GM12878 (cell line): ENCODE results near the gene SMC3. TPM values are rescaled to one million over a fixed set of nuclear protein-coding genes. Genes with fewer than 3 reads are reported as not detected.

Experiments
- ATAC-seq: fragments of 200-7000 bp; cut with Tn5 transposase; 3 replicates; pipeline ENCODE4 v1.9.1; 2020; ENCODE audit warnings: mild to moderate bottlenecking, moderate library complexity
- BruUV-seq: library from RNA; stranded (reverse); fragments of 400-500 nt; replicated peaks from 2 replicates; lab custom pipeline; 2021; lab: Mats Ljungman, UMichigan
- CTCF ChIA-PET: fragments of 300-600 bp; sonication (Branson Sonifier 250); formaldehyde crosslinking; extraction: SDS; loops from one replicate; lab custom pipeline; 2021; ENCODE audit warnings: inconsistent platforms; lab: Yijun Ruan, JAX
- POLR2A ChIA-PET: fragments of 350-600 bp; formaldehyde crosslinking; extraction: SDS; loops from one replicate; lab custom pipeline; 2021; ENCODE audit warnings: inconsistent platforms; lab: Charles Lee
- RAD21 ChIA-PET: fragments of 300-600 bp; sonication (Branson Sonifier 250); formaldehyde crosslinking; loops from one replicate; lab custom pipeline; 2023; ENCODE audit warnings: antibody characterized with exemption; ENCODE audit not compliant: unreplicated experiment; lab: Charles Lee
- SMC1A ChIA-PET: fragments of 300-600 bp; sonication (Branson Sonifier 250); formaldehyde crosslinking; loops from one replicate; lab custom pipeline; 2023; ENCODE audit not compliant: unreplicated experiment, uncharacterized antibody; lab: Charles Lee
- DNase-seq: peaks from one replicate; pipeline ENCODE4 v3.0.0-alpha.2; 2011; ENCODE audit warnings: low read depth, low spot score
- FAIRE-seq: peaks from 3 replicates; lab custom pipeline; 2011; peaks lifted over from hg19 to GRCh38; lab: Jason Lieb, UNC
- H2AFZ ChIP-seq: 2 replicates; pipeline ENCODE4 v1.6.0; 2011; ENCODE audit warnings: low read depth, low read length, control low read depth; ENCODE audit not compliant: control insufficient read depth
- H3K27ac ChIP-seq: 2 replicates; pipeline ENCODE4 v1.5.1; 2011; ENCODE audit warnings: control low read depth; ENCODE audit not compliant: control insufficient read depth, insufficient read depth
- H3K27me3 ChIP-seq, 2 experiments: replicated peaks in 1 of 2; 2 replicates each; pipeline versions ENCODE4 v1.6.0 to v1.6.1; 2011; ENCODE audit warnings: low read length in 1 of 2; ENCODE audit not compliant: control insufficient read depth in 2 of 2, insufficient read depth in 2 of 2
- H3K36me3 ChIP-seq, 2 experiments: 2 replicates each; pipeline ENCODE4 v1.5.1; 2011; ENCODE audit warnings: low read length in 1 of 2; ENCODE audit not compliant: control insufficient read depth in 2 of 2, insufficient read depth in 2 of 2
- H3K4me1 ChIP-seq: 2 replicates; pipeline ENCODE4 v1.6.1; 2011; ENCODE audit warnings: mild to moderate bottlenecking, low read length, moderate library complexity, mixed read lengths; ENCODE audit not compliant: control insufficient read depth, insufficient read depth
- H3K4me2 ChIP-seq: 2 replicates; pipeline ENCODE4 v1.6.0; 2011; ENCODE audit warnings: control low read depth; ENCODE audit not compliant: control insufficient read depth, insufficient read depth
- H3K4me3 ChIP-seq: fragments of 200-600 bp; sonication (generic); 2 replicates; pipeline ENCODE4 v1.5.1; 2016
- H3K79me2 ChIP-seq: 2 replicates; pipeline ENCODE4 v1.6.0; 2011; ENCODE audit warnings: low read length; ENCODE audit not compliant: control insufficient read depth, insufficient read depth
- H3K9ac ChIP-seq: 2 replicates; pipeline ENCODE4 v1.8.0; 2011; ENCODE audit warnings: low read length, control low read depth, mixed read lengths; ENCODE audit not compliant: control insufficient read depth, insufficient read depth
- H3K9me3 ChIP-seq: replicated peaks from 3 replicates; pipeline ENCODE4 v1.5.1; 2011; ENCODE audit warnings: mild to moderate bottlenecking, low read length; ENCODE audit not compliant: control insufficient read depth, insufficient read depth
- H4K20me1 ChIP-seq: 2 replicates; pipeline ENCODE4 v1.6.0; 2011; ENCODE audit not compliant: control insufficient read depth, insufficient read depth
- ATF2 ChIP-seq: IDR thresholded peaks from 2 replicates; pipeline ENCODE4 v1.6.1; 2012; ENCODE audit warnings: low read length, inconsistent platforms
- BACH1 ChIP-seq: fragments of 450-650 bp; IDR thresholded peaks from 2 replicates; pipeline ENCODE4 v1.6.1; 2017; ENCODE audit warnings: mild to moderate bottlenecking, borderline replicate concordance
- BCL3 ChIP-seq: IDR thresholded peaks from 2 replicates; pipeline ENCODE4 v1.6.1; 2011; ENCODE audit warnings: borderline replicate concordance, low read depth, mild to moderate bottlenecking, moderate library complexity, low read length; ENCODE audit not compliant: insufficient read depth, poor library complexity, severe bottlenecking
- E4F1 ChIP-seq: fragments of 450-650 bp; IDR thresholded peaks from 2 replicates; pipeline ENCODE4 v1.6.1; 2018; ENCODE audit warnings: borderline replicate concordance, mild to moderate bottlenecking; ENCODE audit not compliant: partially characterized antibody
- HDGF ChIP-seq: fragments of 450-650 bp; IDR thresholded peaks from 2 replicates; pipeline ENCODE4 v1.6.1; 2016; ENCODE audit warnings: antibody characterized with exemption
- KAT2A ChIP-seq: conservative IDR thresholded peaks from 2 replicates; pipeline ENCODE4 v1.6.1; 2011; ENCODE audit warnings: low read depth, low read length; ENCODE audit not compliant: control insufficient read depth
- MEF2A ChIP-seq: IDR thresholded peaks from 2 replicates; pipeline ENCODE4 v1.6.1; 2011; ENCODE audit warnings: low read depth, mild to moderate bottlenecking, low read length, moderate library complexity; ENCODE audit not compliant: insufficient read depth
- MYC ChIP-seq: IDR thresholded peaks from 2 replicates; pipeline ENCODE4 v1.6.1; 2011; ENCODE audit warnings: mild to moderate bottlenecking, low read length, moderate library complexity, inconsistent platforms; ENCODE audit not compliant: insufficient read depth, insufficient replicate concordance, insufficient read length, severe bottlenecking
- POU2F2 ChIP-seq: IDR thresholded peaks from 3 replicates; pipeline ENCODE4 v1.6.1; 2011; ENCODE audit warnings: low read depth, mild to moderate bottlenecking, low read length, borderline replicate concordance
- RFX5 ChIP-seq: IDR thresholded peaks from 2 replicates; pipeline ENCODE4 v1.6.1; 2011; ENCODE audit warnings: low read depth, low read length, improper control_type of control experiment
- ZNF622 ChIP-seq: fragments of 450-650 bp; IDR thresholded peaks from 2 replicates; pipeline ENCODE4 v1.6.1; 2017; ENCODE audit warnings: mild to moderate bottlenecking, inconsistent platforms
- WGBS: methylation state at CpG from one replicate; pipeline ENCODE4 v1.1.6; 2016; ENCODE audit warnings: low lambda C conversion rate; ENCODE audit not compliant: insufficient replicate concordance, insufficient coverage; ENCODE audit errors: missing lambda C conversion rate; 5-methylcytosine and 5-hydroxymethylcytosine counted together
- in situ Hi-C: fragments of 300-500 bp; cut with MboI; formaldehyde crosslinking; loops from 9 replicates; pipeline ENCODE4 v1.14.3; 2018; ENCODE audit warnings: mixed read lengths
- intact Hi-C: fragments of 100-400 bp; cut with micrococcal nuclease; formaldehyde crosslinking; loops from one replicate; pipeline ENCODE4 v1.14.2; 2022; ENCODE audit not compliant: unreplicated experiment
- polyA plus RNA-seq, 11 experiments: library from polyadenylated mRNA; depleted of rRNA in 4 of 11; unstranded in 6 of 11; stranded (reverse) in 5 of 11; fragments of >200 nt; fragmentation: Nextera tagmentation in 4 of 11; fragmentation: Illumina TruSeq in 1 of 11; extraction: Ambion mirVana in 4 of 11; extraction: Trizol in 1 of 11; gene quantifications; 1 replicate in 1 of 11; 2 replicates in 10 of 11; pipeline versions ENCODE4 v1.2.1 to v1.2.3, GENCODE V29; 2011 to 2016; ENCODE audit warnings: inconsistent platforms in 2 of 11, missing spikeins in 2 of 11, low read depth in 1 of 11
- total RNA-seq, 4 experiments: library from RNA; depleted of rRNA in 3 of 4; stranded (reverse); fragments of >200 nt in 3 of 4; fragmentation: Illumina TruSeq in 1 of 4; extraction: Trizol in 1 of 4; gene quantifications; 2 replicates each; pipeline versions ENCODE4 v1.2.1 to v1.2.3, GENCODE V29; 2013 to 2021
- TF ChIP-seq, protein P1 (sequence below): IDR thresholded peaks from 2 replicates; pipeline ENCODE4 v1.6.1; 2012; ENCODE audit warnings: low read depth, low read length, improper control_type of control experiment
- TF ChIP-seq, protein P2 (sequence below): fragments of 450-650 bp; IDR thresholded peaks from 2 replicates; pipeline ENCODE4 v1.6.1; 2018; ENCODE audit warnings: mild to moderate bottlenecking, low read depth, moderate library complexity; ENCODE audit not compliant: partially characterized antibody

Gene SMC3
- total and polyA plus RNA-seq, 10 of the 15 experiments (the other 5 are each of a cell fraction or from before 2014, with no cell fraction given) = 30.4 to 123 (median 48.3) TPM

DNA sequence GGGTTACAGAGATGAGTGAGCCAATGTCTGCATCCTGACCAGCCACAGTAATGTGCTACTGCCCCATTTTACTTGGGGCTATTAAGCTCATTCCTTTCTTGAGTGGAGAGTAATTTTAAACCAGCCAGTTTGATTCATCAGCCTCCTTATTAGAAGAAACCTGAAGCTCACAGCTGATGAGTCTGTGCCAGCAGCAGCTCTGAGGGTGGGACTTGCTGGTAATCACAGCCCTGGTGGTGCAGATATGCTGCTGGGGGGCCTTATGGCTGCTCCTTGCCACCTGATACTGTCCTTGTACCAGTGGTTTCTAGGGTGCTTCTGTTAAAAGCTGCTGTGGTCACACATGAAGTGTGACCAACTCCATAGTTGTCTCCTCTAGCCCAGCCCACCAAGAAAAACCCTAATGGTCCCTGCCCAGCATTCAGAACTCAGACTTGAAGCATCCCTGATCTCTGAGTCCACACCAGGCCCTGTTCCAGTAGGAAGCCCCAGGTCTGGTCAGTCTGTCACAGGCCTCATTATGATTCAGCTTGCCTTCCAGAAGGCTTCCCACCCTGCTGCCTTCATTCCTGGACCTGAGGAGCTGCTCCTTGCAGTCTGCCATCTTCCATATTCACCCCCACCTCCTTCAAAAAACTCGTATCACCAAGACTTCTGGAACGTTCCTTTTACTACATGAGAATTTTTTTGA lies 47.7 kb downstream of the SMC3 start:
- Histone ChIP-seq H3K4me2 (no peak overlapping the region), H3K27me3 (no peaks in the 10 kb centered on the region), H3K4me1 (peaks cover 33% of the 10 kb centered on the region), H2AFZ (no peak overlapping the region), H3K36me3 (no peaks in the 10 kb centered on the region), H3K79me2 (no peaks in the 10 kb centered on the region), H3K4me3 (no peak overlapping the region), H3K9me3 (no peaks in the 10 kb centered on the region; the same call in 2 of the 3 replicates), H3K27ac (no peak overlapping the region), H3K9ac (no peak overlapping the region), H4K20me1 (no peaks in the 10 kb centered on the region)
- RAD21 ChIA-PET = interaction anchor here (0.8 to 1.7 kb wide), 10 partner anchors 10 to 189 kb away, joined by 3 to 19 read pairs (median 3); no protein-coding TSS in a partner anchor
- DNase-seq (no peak), FAIRE-seq (no peak), ATAC-seq (no peak)
- WGBS = 35% methylated on average over 2 of the region's 2 CpGs
- intact Hi-C loops (loop anchor here (10.0 kb wide), 1 partner anchor 400 kb away; no protein-coding TSS in a partner anchor), in situ Hi-C loops (loop anchor here (25.0 kb wide), 1 partner anchor 1522 kb away; no protein-coding TSS in a partner anchor)
- POLR2A ChIA-PET = interaction anchor here (0.8 to 1.7 kb wide), 2 partner anchors 57 to 159 kb away, joined by 3 to 6 read pairs; no protein-coding TSS in a partner anchor
- SMC1A ChIA-PET = interaction anchor here (0.8 to 6.9 kb wide), 11 partner anchors 9 to 176 kb away, joined by 3 to 98 read pairs (median 4); partner anchors contain the start of gene RBM20
- CTCF ChIA-PET = interaction anchor here (0.6 to 8.0 kb wide), 6 partner anchors 58 to 304 kb away, joined by 3 to 141 read pairs (median 6); partner anchors contain the start of genes BBIP1 and SHOC2
- no TSS peak for BruUV-seq
- TF ChIP-seq POU2F2 = no peak
- TF ChIP-seq MYC = no peak
- no peak for TF ChIP-seq RFX5
- TF ChIP-seq, protein P1, sequence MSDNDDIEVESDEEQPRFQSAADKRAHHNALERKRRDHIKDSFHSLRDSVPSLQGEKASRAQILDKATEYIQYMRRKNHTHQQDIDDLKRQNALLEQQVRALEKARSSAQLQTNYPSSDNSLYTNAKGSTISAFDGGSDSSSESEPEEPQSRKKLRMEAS = no peak
- TF ChIP-seq E4F1 = no peak
- TF ChIP-seq HDGF = no peak
- TF ChIP-seq BACH1 = no peak
- TF ChIP-seq, protein P2, sequence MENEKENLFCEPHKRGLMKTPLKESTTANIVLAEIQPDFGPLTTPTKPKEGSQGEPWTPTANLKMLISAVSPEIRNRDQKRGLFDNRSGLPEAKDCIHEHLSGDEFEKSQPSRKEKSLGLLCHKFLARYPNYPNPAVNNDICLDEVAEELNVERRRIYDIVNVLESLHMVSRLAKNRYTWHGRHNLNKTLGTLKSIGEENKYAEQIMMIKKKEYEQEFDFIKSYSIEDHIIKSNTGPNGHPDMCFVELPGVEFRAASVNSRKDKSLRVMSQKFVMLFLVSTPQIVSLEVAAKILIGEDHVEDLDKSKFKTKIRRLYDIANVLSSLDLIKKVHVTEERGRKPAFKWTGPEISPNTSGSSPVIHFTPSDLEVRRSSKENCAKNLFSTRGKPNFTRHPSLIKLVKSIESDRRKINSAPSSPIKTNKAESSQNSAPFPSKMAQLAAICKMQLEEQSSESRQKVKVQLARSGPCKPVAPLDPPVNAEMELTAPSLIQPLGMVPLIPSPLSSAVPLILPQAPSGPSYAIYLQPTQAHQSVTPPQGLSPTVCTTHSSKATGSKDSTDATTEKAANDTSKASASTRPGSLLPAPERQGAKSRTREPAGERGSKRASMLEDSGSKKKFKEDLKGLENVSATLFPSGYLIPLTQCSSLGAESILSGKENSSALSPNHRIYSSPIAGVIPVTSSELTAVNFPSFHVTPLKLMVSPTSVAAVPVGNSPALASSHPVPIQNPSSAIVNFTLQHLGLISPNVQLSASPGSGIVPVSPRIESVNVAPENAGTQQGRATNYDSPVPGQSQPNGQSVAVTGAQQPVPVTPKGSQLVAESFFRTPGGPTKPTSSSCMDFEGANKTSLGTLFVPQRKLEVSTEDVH = no peak
- no peak for TF ChIP-seq KAT2A
- no peak for TF ChIP-seq ATF2
- TF ChIP-seq ZNF622 = no peak
- no peak for TF ChIP-seq MEF2A
- no peak for TF ChIP-seq BCL3
